H9 (cell line): ENCODE data around the gene PFN3. TPM values are rescaled to one million over a fixed set of nuclear protein-coding genes. Genes with fewer than 3 reads are reported as not detected.

Experiments
- DNase-seq: peaks from one replicate; pipeline ENCODE4 v3.0.0-alpha.2; 2017
- H2AFZ ChIP-seq: one replicate; pipeline ENCODE4 v1.6.1; 2013; ENCODE audit warnings: mild to moderate bottlenecking, low read length, control low read depth, moderate library complexity
- H2AK5ac ChIP-seq: 2 replicates; pipeline ENCODE4 v1.6.1; 2013; ENCODE audit warnings: low read length, control low read depth, mixed read lengths; ENCODE audit not compliant: insufficient read length
- H2BK120ac ChIP-seq: one replicate; pipeline ENCODE4 v1.6.1; 2013; ENCODE audit warnings: low read depth, mild to moderate bottlenecking, low read length, control low read depth, inconsistent platforms; ENCODE audit not compliant: poor library complexity, severe bottlenecking
- H2BK12ac ChIP-seq: 2 replicates; pipeline ENCODE4 v1.6.1; 2013; ENCODE audit warnings: low read length, control low read depth, mixed read lengths, low read depth; ENCODE audit not compliant: insufficient read length
- H2BK15ac ChIP-seq: 2 replicates; pipeline ENCODE4 v1.6.1; 2013; ENCODE audit warnings: low read depth, low read length, control low read depth
- H2BK20ac ChIP-seq: one replicate; pipeline ENCODE4 v1.6.1; 2013; ENCODE audit warnings: low read depth, mild to moderate bottlenecking, low read length, control low read depth, inconsistent platforms; ENCODE audit not compliant: poor library complexity, severe bottlenecking
- H2BK5ac ChIP-seq: 2 replicates; pipeline ENCODE4 v1.6.1; 2013; ENCODE audit warnings: low read length, control low read depth, mixed read lengths; ENCODE audit not compliant: insufficient read length
- H3K14ac ChIP-seq: 2 replicates; pipeline ENCODE4 v1.6.1; 2013; ENCODE audit warnings: low read length, control low read depth; ENCODE audit not compliant: insufficient read depth
- H3K18ac ChIP-seq: 2 replicates; pipeline ENCODE4 v1.6.1; 2013; ENCODE audit warnings: low read depth, mild to moderate bottlenecking, mixed read lengths, low read length, control low read depth; ENCODE audit not compliant: insufficient read length
- H3K23ac ChIP-seq: 2 replicates; pipeline ENCODE4 v1.6.1; 2013; ENCODE audit warnings: low read length, control low read depth, mixed read lengths, low read depth; ENCODE audit not compliant: insufficient read length
- H3K23me2 ChIP-seq: 2 replicates; pipeline ENCODE4 v1.6.1; 2013; ENCODE audit warnings: low read depth, mild to moderate bottlenecking, mixed read lengths, low read length, control low read depth; ENCODE audit not compliant: insufficient read length, poor library complexity, severe bottlenecking
- H3K27ac ChIP-seq: 2 replicates; pipeline ENCODE4 v1.5.1; 2013; ENCODE audit warnings: low read length, control low read depth, mixed read lengths, low read depth; ENCODE audit not compliant: insufficient read length
- H3K27me3 ChIP-seq: 2 replicates; pipeline ENCODE4 v1.6.1; 2013; ENCODE audit warnings: low read length, control low read depth, inconsistent platforms; ENCODE audit not compliant: insufficient read depth
- H3K4ac ChIP-seq: 2 replicates; pipeline ENCODE4 v1.6.1; 2013; ENCODE audit warnings: low read depth, mild to moderate bottlenecking, control low read depth, inconsistent platforms, low read length, moderate library complexity
- H3K4me1 ChIP-seq: 2 replicates; pipeline ENCODE4 v1.6.1; 2013; ENCODE audit warnings: low read length, control low read depth, inconsistent platforms; ENCODE audit not compliant: insufficient read depth
- H3K4me2 ChIP-seq: 2 replicates; pipeline ENCODE4 v1.6.1; 2013; ENCODE audit warnings: low read length, control low read depth, mixed read lengths; ENCODE audit not compliant: insufficient read length, insufficient read depth
- H3K56ac ChIP-seq: 2 replicates; pipeline ENCODE4 v1.6.1; 2013; ENCODE audit warnings: low read depth, mild to moderate bottlenecking, mixed read lengths, low read length, control low read depth; ENCODE audit not compliant: insufficient read length
- H3K79me1 ChIP-seq: 2 replicates; pipeline ENCODE4 v1.6.1; 2013; ENCODE audit warnings: low read depth, mild to moderate bottlenecking, moderate library complexity, low read length, control low read depth, inconsistent platforms; ENCODE audit not compliant: insufficient read depth, poor library complexity, severe bottlenecking
- H3K79me2 ChIP-seq: 2 replicates; pipeline ENCODE4 v1.6.1; 2013; ENCODE audit warnings: low read length, control low read depth, inconsistent platforms; ENCODE audit not compliant: insufficient read depth
- H3K9ac ChIP-seq: 2 replicates; pipeline ENCODE4 v1.6.1; 2013; ENCODE audit warnings: low read length, control low read depth, mixed read lengths; ENCODE audit not compliant: insufficient read length; ENCODE audit errors: extremely low read depth
- H3K9me3 ChIP-seq: one replicate; pipeline ENCODE4 v1.6.1; 2013; ENCODE audit warnings: low read depth, low read length, inconsistent platforms; ENCODE audit not compliant: control insufficient read depth
- H3T11ph ChIP-seq: one replicate; pipeline ENCODE4 v1.6.1; 2013; ENCODE audit warnings: mild to moderate bottlenecking, low read length, control low read depth, inconsistent platforms
- H4K20me1 ChIP-seq: one replicate; pipeline ENCODE4 v1.6.1; 2013; ENCODE audit not compliant: control insufficient read depth, insufficient read length, insufficient read depth
- H4K5ac ChIP-seq: 2 replicates; pipeline ENCODE4 v1.6.1; 2013; ENCODE audit warnings: low read depth, mild to moderate bottlenecking, mixed read lengths, low read length, control low read depth; ENCODE audit not compliant: insufficient read length
- H4K8ac ChIP-seq: replicated peaks from 2 replicates; pipeline ENCODE4 v1.6.1; 2013; ENCODE audit warnings: low read length, control low read depth, mixed read lengths, low read depth; ENCODE audit not compliant: insufficient read length
- H4K91ac ChIP-seq: 2 replicates; pipeline ENCODE4 v1.6.1; 2013; ENCODE audit warnings: low read depth, mild to moderate bottlenecking, moderate library complexity, mixed read lengths, low read length, control low read depth; ENCODE audit not compliant: insufficient read length
- H3K27ac Mint-ChIP-seq, 3 experiments: 2 replicates in 2 of 3; 3 replicates in 1 of 3; pipeline ENCODE4 v1.8.0; 2020 to 2021; ENCODE audit warnings: mixed read lengths in 3 of 3, mild to moderate bottlenecking in 1 of 3, moderate library complexity in 1 of 3
- H3K27me3 Mint-ChIP-seq: 2 replicates; pipeline ENCODE4 v1.8.0; 2021; ENCODE audit warnings: low read depth, mild to moderate bottlenecking, moderate library complexity, mixed read lengths
- H3K36me3 Mint-ChIP-seq, 3 experiments: 2 replicates in 2 of 3; 3 replicates in 1 of 3; pipeline ENCODE4 v1.8.0; 2020 to 2021; ENCODE audit warnings: low read depth in 3 of 3, mixed read lengths in 3 of 3; ENCODE audit not compliant: insufficient read depth in 1 of 3
- H3K4me1 Mint-ChIP-seq, 2 experiments: 2 replicates each; pipeline ENCODE4 v1.8.0; 2020; ENCODE audit warnings: mixed read lengths in 2 of 2
- H3K4me3 Mint-ChIP-seq, 2 experiments: 2 replicates in 1 of 2; 3 replicates in 1 of 2; pipeline ENCODE4 v1.8.0; 2020 to 2021; ENCODE audit warnings: mild to moderate bottlenecking in 2 of 2, mixed read lengths in 2 of 2, moderate library complexity in 1 of 2
- H3K9me3 Mint-ChIP-seq, 2 experiments: 2 replicates in 1 of 2; 3 replicates in 1 of 2; pipeline ENCODE4 v1.8.0; 2020; ENCODE audit warnings: mild to moderate bottlenecking in 2 of 2, mixed read lengths in 2 of 2, moderate library complexity in 1 of 2
- CTCF ChIP-seq: fragments of 200-600 bp; sonication (generic); conservative IDR thresholded peaks from 3 replicates; pipeline ENCODE4 v1.8.0; 2021; ENCODE audit warnings: antibody characterized with exemption, mild to moderate bottlenecking
- WGBS: extraction: QIAGEN DNeasy Blood & Tissue Kit; methylation state at CpG from one replicate; pipeline ENCODE4 v1.1.7; 2013; ENCODE audit warnings: missing lambda C conversion rate, low lambda C conversion rate, mixed read lengths; ENCODE audit not compliant: insufficient read length; ENCODE audit errors: extremely low coverage; 5-methylcytosine and 5-hydroxymethylcytosine counted together
- total RNA-seq: library from RNA; stranded (reverse); gene quantifications from 2 replicates; pipeline ENCODE4 v1.2.1, GENCODE V29; 2021

PFN3 gene
- total RNA-seq, 1 experiment from 2014 or later: not detected

GRCh38 chr5:177431317-177432142 is 31.1 kb upstream of the PFN3 start:
- Histone ChIP-seq H3T11ph (no peak overlapping the region), H3K4me1 (no peaks in the 10 kb centered on the region; the same call in 1 of the 2 replicates), H3K4ac (no peak overlapping the region), H2BK5ac (no peak overlapping the region), H3K23ac (no peak overlapping the region), H3K27ac (no peak overlapping the region), H2BK12ac (no peak overlapping the region), H3K14ac (no peak overlapping the region), H3K27me3 (no peaks in the 10 kb centered on the region), H4K5ac (no peak overlapping the region), H2AFZ (no peak overlapping the region), H3K18ac (no peak overlapping the region), H3K79me1 (no peaks in the 10 kb centered on the region), H2BK20ac (no peak overlapping the region), H3K79me2 (no peaks in the 10 kb centered on the region; the same call in 1 of the 2 replicates), H4K8ac (no peak overlapping the region), H4K20me1 (peaks cover 2% of the 10 kb centered on the region), H4K91ac (no peak overlapping the region), H3K4me2 (no peak overlapping the region), H2AK5ac (no peak overlapping the region), H3K9me3 (no peaks in the 10 kb centered on the region), H2BK15ac (no peak overlapping the region), H2BK120ac (no peak overlapping the region), H3K23me2 (peaks cover 4% of the 10 kb centered on the region), H3K56ac (no peak overlapping the region), H3K9ac (no peak overlapping the region)
- no peak for DNase-seq
- Mint-ChIP-seq H3K27me3 (no peaks in the 10 kb centered on the region), H3K36me3 (peaks cover 6 to 52% (median 45%) of the 10 kb centered on the region in 3 experiments; a peak in 6 of 7 replicates), H3K9me3 (no peaks in the 10 kb centered on the region), H3K4me3 (no peak overlapping the region), H3K27ac (no peak overlapping the region), H3K4me1 (peaks cover 13 to 22% of the 10 kb centered on the region in 2 experiments)
- no CpG with 5 or more reads among the region's 29 CpGs for WGBS
- TF ChIP-seq CTCF: no peak
